Measurements from ENCODE around the gene GASK1A.

GASK1A gene

GRCh38 chr3:43081796-43082195 is 102.7 kb downstream of the GASK1A start:
- intact Hi-C loops (cut with DNase I; ENCODE audit: low total_unique reads) = no loop called here
- Histone ChIP-seq H3K4me1 (no peaks in the 10 kb centered on the region), H3K9me3 (no peaks in the 10 kb centered on the region), H3K27me3 (no peaks in the 10 kb centered on the region), H3K36me3 (peaks cover 24 to 49% (median 38%) of the 10 kb centered on the region in 3 donors), H3K4me3 (no peak overlapping the region), H3K27ac (no peak overlapping the region)
- DNase-seq = no peak
- TF ChIP-seq, protein P1, sequence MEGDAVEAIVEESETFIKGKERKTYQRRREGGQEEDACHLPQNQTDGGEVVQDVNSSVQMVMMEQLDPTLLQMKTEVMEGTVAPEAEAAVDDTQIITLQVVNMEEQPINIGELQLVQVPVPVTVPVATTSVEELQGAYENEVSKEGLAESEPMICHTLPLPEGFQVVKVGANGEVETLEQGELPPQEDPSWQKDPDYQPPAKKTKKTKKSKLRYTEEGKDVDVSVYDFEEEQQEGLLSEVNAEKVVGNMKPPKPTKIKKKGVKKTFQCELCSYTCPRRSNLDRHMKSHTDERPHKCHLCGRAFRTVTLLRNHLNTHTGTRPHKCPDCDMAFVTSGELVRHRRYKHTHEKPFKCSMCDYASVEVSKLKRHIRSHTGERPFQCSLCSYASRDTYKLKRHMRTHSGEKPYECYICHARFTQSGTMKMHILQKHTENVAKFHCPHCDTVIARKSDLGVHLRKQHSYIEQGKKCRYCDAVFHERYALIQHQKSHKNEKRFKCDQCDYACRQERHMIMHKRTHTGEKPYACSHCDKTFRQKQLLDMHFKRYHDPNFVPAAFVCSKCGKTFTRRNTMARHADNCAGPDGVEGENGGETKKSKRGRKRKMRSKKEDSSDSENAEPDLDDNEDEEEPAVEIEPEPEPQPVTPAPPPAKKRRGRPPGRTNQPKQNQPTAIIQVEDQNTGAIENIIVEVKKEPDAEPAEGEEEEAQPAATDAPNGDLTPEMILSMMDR (IDR thresholded peaks at IDR 0.05) = no peak

- intact Hi-C loops (cut with DNase I; ENCODE audit: low total_unique reads) = no loop called here
- Histone ChIP-seq H3K4me1 (no peaks in the 10 kb centered on the region), H3K27ac (no peak overlapping the region), H3K4me3 (no peak overlapping the region), H3K36me3 (peaks cover 24 to 49% (median 38%) of the 10 kb centered on the region in 3 donors), H3K9me3 (no peaks in the 10 kb centered on the region), H3K27me3 (no peaks in the 10 kb centered on the region)
- no peak for DNase-seq
- TF ChIP-seq, protein P1 (IDR thresholded peaks at IDR 0.05) = no peak
Measured at GRCh38 chr3:43082457-43082856, 103.3 kb downstream of the GASK1A start.

- no peaks in the 10 kb centered on the region for H3K27me3 ChIP-seq
- no peaks in the 10 kb centered on the region for H3K9me3 ChIP-seq
- H3K27ac ChIP-seq = no peak overlapping the region
- H3K36me3 ChIP-seq = peaks cover 0 to 13% (median 10%) of the 10 kb centered on the region in 3 donors
- no peak overlapping the region for H3K4me3 ChIP-seq
- H3K4me1 ChIP-seq = no peaks in the 10 kb centered on the region
- intact Hi-C loops (cut with DNase I; ENCODE audit: low total_unique reads) = no loop called here
- DNase-seq = no peak
- TF ChIP-seq, protein P1 (IDR thresholded peaks at IDR 0.05) = no peak
Measured at GRCh38 chr3:43086460-43087165, 107.5 kb downstream of the GASK1A start.

- TF ChIP-seq, protein P1 (IDR thresholded peaks at IDR 0.05) = peak in 1 of 2 experiments; percentile 35
- no peak overlapping the region for H3K27ac ChIP-seq
- no peaks in the 10 kb centered on the region for H3K9me3 ChIP-seq
- intact Hi-C loops (cut with DNase I; ENCODE audit: low total_unique reads) = no loop called here
- peaks cover 0 to 6% (median 3%) of the 10 kb centered on the region in 3 donors for H3K36me3 ChIP-seq
- H3K4me3 ChIP-seq = no peak overlapping the region
- H3K27me3 ChIP-seq = no peaks in the 10 kb centered on the region
- no peaks in the 10 kb centered on the region for H3K4me1 ChIP-seq
- DNase-seq = no peak
Measured at GRCh38 chr3:43087249-43087776, 108.2 kb downstream of the GASK1A start.

GRCh38 chr3:43089081-43089480 is 110.0 kb downstream of the GASK1A start:
- no peak overlapping the region for H3K27ac ChIP-seq

More at GRCh38 chr3:43089081-43089480, 110.0 kb downstream of the GASK1A start:
- TF ChIP-seq, protein P1 (IDR thresholded peaks at IDR 0.05) = no peak
- Histone ChIP-seq H3K4me1 (peaks cover 0 to 3% (median 0%) of the 10 kb centered on the region in 4 donors), H3K27me3 (no peaks in the 10 kb centered on the region), H3K36me3 (no peaks in the 10 kb centered on the region), H3K4me3 (no peak overlapping the region), H3K9me3 (no peaks in the 10 kb centered on the region)
- DNase-seq = no peak
- intact Hi-C loops (cut with DNase I; ENCODE audit: low total_unique reads) = no loop called here

Measured in tibial artery (tissue), 4 donors.